Measurements from ENCODE around the gene CSNK1A1.

DNA sequence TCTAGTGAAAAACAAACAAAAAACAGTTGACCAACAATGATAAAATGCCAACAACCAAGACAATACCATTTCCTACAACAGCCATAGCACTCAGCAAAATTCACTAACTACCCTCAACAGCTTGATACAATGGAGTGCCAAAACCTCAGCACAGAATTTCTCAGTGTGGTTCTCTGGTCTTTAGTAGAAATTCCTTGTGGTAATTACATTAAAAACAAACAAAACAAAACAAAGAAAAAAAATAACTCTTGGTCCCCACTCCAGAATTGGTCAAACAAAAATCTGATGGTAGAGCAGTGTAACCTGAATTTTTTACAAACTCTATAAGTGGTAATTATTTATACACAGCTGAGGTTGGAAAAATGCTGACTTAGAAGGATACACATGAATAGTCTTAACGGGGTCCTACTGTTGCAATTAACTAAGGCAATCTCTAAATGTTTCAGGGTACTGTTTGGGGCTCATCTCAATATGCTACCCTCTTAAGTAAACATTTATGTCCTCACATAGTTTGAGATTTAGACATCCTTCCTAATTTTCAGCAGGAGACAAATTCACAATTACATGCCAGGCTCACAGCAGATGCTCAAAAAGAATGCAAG is 13.8 kb downstream of the CSNK1A1 start:
- TF ChIP-seq, protein P1, sequence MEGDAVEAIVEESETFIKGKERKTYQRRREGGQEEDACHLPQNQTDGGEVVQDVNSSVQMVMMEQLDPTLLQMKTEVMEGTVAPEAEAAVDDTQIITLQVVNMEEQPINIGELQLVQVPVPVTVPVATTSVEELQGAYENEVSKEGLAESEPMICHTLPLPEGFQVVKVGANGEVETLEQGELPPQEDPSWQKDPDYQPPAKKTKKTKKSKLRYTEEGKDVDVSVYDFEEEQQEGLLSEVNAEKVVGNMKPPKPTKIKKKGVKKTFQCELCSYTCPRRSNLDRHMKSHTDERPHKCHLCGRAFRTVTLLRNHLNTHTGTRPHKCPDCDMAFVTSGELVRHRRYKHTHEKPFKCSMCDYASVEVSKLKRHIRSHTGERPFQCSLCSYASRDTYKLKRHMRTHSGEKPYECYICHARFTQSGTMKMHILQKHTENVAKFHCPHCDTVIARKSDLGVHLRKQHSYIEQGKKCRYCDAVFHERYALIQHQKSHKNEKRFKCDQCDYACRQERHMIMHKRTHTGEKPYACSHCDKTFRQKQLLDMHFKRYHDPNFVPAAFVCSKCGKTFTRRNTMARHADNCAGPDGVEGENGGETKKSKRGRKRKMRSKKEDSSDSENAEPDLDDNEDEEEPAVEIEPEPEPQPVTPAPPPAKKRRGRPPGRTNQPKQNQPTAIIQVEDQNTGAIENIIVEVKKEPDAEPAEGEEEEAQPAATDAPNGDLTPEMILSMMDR (conservative IDR thresholded peaks at IDR 0.05; ENCODE audit: low read length), result no peak
- TF ChIP-seq EZH2phosphoT487 (IDR thresholded peaks at IDR 0.05; ENCODE audit: borderline replicate concordance), result no peak

Data from Loucy (cell line).